HG03066 (cell line): Measurements from ENCODE around the gene PAXIP1.
"Not testable (repeated sequence)": the region's sequence is repeated elsewhere in the genome, so short reads cannot be mapped to it uniquely, and the experiment has no call there.

Experiments
- ATAC-seq: cut with Tn5 transposase; IDR thresholded peaks from one replicate; pipeline ENCODE4 v1.9.1; 2021; ENCODE audit warnings: low read depth; ENCODE audit not compliant: unreplicated experiment

The PAXIP1 gene

GRCh38 chr7:154950960-154951359, 52.0 kb downstream of the PAXIP1 start:
- ATAC-seq: no peak

- no peak for ATAC-seq
These were observed 55.3 kb downstream of the PAXIP1 start for GRCh38 chr7:154947604-154948003.

- no peak for ATAC-seq
These were observed 56.8 kb downstream of the PAXIP1 start for GRCh38 chr7:154946166-154946565.

- ATAC-seq: no peak
These were observed 59.0 kb downstream of the PAXIP1 start for GRCh38 chr7:154943906-154944305.

- ATAC-seq: no peak
These were observed 60.2 kb downstream of the PAXIP1 start for GRCh38 chr7:154942691-154943090.

GRCh38 chr7:154937837-154938236, 65.1 kb downstream of the PAXIP1 start:
- ATAC-seq: no peak

GRCh38 chr7:154934353-154934952, 68.5 kb downstream of the PAXIP1 start:
- not testable (repeated sequence) for ATAC-seq

GRCh38 chr7:154931906-154932305, 71.0 kb downstream of the PAXIP1 start:
- ATAC-seq: no peak

GRCh38 chr7:154929006-154929726, 73.8 kb downstream of the PAXIP1 start:
- no peak for ATAC-seq

- ATAC-seq: peak; percentile 81
These were observed 74.6 kb downstream of the PAXIP1 start for GRCh38 chr7:154928136-154929005.

GRCh38 chr7:154927624-154928125, 75.2 kb downstream of the PAXIP1 start:
- peak; percentile 61 for ATAC-seq

- not testable (repeated sequence) for ATAC-seq
These were observed 80.5 kb downstream of the PAXIP1 start for GRCh38 chr7:154922472-154922871.

GRCh38 chr7:154919344-154920225, 83.3 kb downstream of the PAXIP1 start:
- ATAC-seq: no peak

- no peak for ATAC-seq
These were observed 84.2 kb downstream of the PAXIP1 start for GRCh38 chr7:154918741-154919140.

- no peak for ATAC-seq
These were observed 84.7 kb downstream of the PAXIP1 start for GRCh38 chr7:154918266-154918665.

GRCh38 chr7:154917808-154918160, 85.1 kb downstream of the PAXIP1 start:
- no peak for ATAC-seq

GRCh38 chr7:154916856-154917807, 85.8 kb downstream of the PAXIP1 start:
- ATAC-seq: no peak

GRCh38 chr7:154916381-154916780, 86.5 kb downstream of the PAXIP1 start:
- ATAC-seq: no peak

GRCh38 chr7:154915600-154915999, 87.3 kb downstream of the PAXIP1 start:
- ATAC-seq: no peak
